HUDEP-2 (cell line): ENCODE measurements around the gene MAOB.

Experiments used
- DNase-seq, 76 experiments: peaks; one replicate each; lab custom pipeline; 2025; ENCODE audit not compliant: unreplicated experiment in 76 of 76; lab: John Stamatoyannopoulos, UW

The MAOB gene

DNA sequence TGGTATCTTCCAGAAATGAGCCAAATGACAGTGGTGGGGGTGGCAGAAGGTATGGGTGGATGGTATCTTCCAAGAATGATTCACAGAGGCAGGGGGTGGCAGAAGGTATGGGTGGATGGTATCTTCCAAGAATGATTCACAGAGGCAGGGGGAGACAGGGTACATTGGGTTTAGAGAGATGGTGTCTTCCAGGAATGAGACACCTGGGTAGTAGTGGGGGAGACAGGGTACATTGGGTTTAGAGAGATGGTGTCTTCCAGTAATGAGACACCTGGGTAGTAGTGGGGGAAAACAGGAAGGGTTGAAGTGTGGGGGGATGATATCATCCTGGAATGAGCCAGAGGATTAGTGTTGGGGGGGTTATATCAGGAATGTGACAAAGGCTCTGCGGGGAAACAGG lies 164.2 kb downstream of the MAOB start:
- no peak for DNase-seq

DNA sequence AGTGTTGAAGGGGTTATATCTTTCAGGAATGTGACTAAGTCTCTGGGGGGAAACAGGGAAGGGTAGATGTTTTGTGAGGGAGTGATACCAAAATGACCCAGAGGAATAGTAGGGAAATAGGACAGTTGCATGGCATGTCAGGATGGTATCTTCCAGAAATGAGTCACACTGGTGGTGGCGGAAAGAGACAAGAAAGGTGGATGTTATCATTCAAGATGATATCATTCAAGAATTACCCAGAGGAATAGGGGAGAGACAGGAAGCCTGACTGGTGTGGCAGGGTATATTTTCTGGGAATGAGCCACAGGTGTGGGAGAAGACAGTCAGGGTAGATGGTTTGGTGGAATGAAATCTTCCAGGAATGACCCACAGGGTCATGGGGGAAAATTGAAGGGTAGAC lies 165.1 kb downstream of the MAOB start:
- no peak for DNase-seq

DNA sequence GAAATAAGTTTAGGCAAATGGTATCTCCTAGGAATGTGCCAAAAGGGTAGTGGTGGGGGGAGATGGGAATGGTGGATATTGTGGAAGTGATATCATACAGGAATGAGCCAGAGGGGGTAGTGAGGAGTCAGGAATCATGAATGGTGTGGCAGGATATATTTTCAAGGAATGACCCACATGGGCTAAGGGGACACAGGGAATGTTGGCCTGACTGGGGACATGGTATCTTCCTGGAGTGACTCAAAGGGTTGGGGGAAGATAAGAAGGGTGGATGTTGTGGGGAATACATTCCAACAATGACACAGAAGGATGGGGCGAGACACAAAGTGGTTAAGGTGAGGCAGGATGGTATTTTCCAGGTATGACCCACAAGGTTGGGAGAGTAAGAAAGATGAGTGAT lies 165.6 kb downstream of the MAOB start:
- DNase-seq: no peak
